Skeletal muscle cell (primary cell): Measurements from ENCODE around the gene SMG6.
"Not testable (repeated sequence)": the region's sequence is repeated elsewhere in the genome, so short reads cannot be mapped to it uniquely, and the experiment has no call there.

Experiments used
- DNase-seq: peaks from one replicate; pipeline ENCODE4 v3.0.0-alpha.2; 2010; ENCODE audit warnings: low read depth
- H3K4me3 ChIP-seq: 2 replicates; pipeline ENCODE4 v1.5.1; 2011; ENCODE audit warnings: low read depth, mild to moderate bottlenecking, control low read depth, low read length, moderate library complexity

Gene SMG6

GRCh38 chr17:2213291-2213960 lies 90.2 kb downstream of the SMG6 start:
- peak overlapping the region; percentile 37 for H3K4me3 ChIP-seq
- no peak for DNase-seq

- H3K4me3 ChIP-seq = peak overlapping the region; percentile 37
Observed at GRCh38 chr17:2212400-2212981, 91.1 kb downstream of the SMG6 start.

GRCh38 chr17:2211661-2212399 lies 91.8 kb downstream of the SMG6 start:
- no peak overlapping the region for H3K4me3 ChIP-seq
- DNase-seq = no peak

More at GRCh38 chr17:2212400-2212981, 91.1 kb downstream of the SMG6 start:
- no peak for DNase-seq

GRCh38 chr17:2210726-2211125 lies 92.9 kb downstream of the SMG6 start:
- no peak for DNase-seq
- no peak overlapping the region for H3K4me3 ChIP-seq

- no peak for DNase-seq
- H3K4me3 ChIP-seq = no peak overlapping the region
Observed at GRCh38 chr17:2207815-2208515, 95.6 kb downstream of the SMG6 start.

- no peak overlapping the region for H3K4me3 ChIP-seq
- no peak for DNase-seq
Observed at GRCh38 chr17:2204393-2204792, 99.2 kb downstream of the SMG6 start.

GRCh38 chr17:2203818-2204217 lies 99.8 kb downstream of the SMG6 start:
- no peak for DNase-seq
- no peak overlapping the region for H3K4me3 ChIP-seq

- no peak overlapping the region for H3K4me3 ChIP-seq
- DNase-seq = no peak
Observed at GRCh38 chr17:2202996-2203575, 100.5 kb downstream of the SMG6 start.

GRCh38 chr17:2202302-2202995 lies 101.1 kb downstream of the SMG6 start:
- no peak overlapping the region for H3K4me3 ChIP-seq
- DNase-seq = no peak

GRCh38 chr17:2199386-2199785 lies 104.2 kb downstream of the SMG6 start:
- DNase-seq, H3K4me3 ChIP-seq: not testable (repeated sequence)

GRCh38 chr17:2198927-2199326 lies 104.7 kb downstream of the SMG6 start:
- peak; percentile 74 for DNase-seq

GRCh38 chr17:2197271-2197670 lies 106.3 kb downstream of the SMG6 start:
- H3K4me3 ChIP-seq = no peak overlapping the region
- DNase-seq = no peak

More at GRCh38 chr17:2198927-2199326, 104.7 kb downstream of the SMG6 start:
- no peak overlapping the region for H3K4me3 ChIP-seq

GRCh38 chr17:2195729-2196128 lies 107.9 kb downstream of the SMG6 start:
- no peak for DNase-seq

GRCh38 chr17:2194889-2195335 lies 108.7 kb downstream of the SMG6 start:
- DNase-seq = no peak

More at GRCh38 chr17:2195729-2196128, 107.9 kb downstream of the SMG6 start:
- no peak overlapping the region for H3K4me3 ChIP-seq

GRCh38 chr17:2192367-2193057 lies 111.1 kb downstream of the SMG6 start:
- H3K4me3 ChIP-seq = no peak overlapping the region
- peak; percentile 92 for DNase-seq

More at GRCh38 chr17:2194889-2195335, 108.7 kb downstream of the SMG6 start:
- H3K4me3 ChIP-seq = no peak overlapping the region

- no peak overlapping the region for H3K4me3 ChIP-seq
- no peak for DNase-seq
Observed at GRCh38 chr17:2191785-2192184, 111.8 kb downstream of the SMG6 start.

GRCh38 chr17:2191227-2191626 lies 112.4 kb downstream of the SMG6 start:
- H3K4me3 ChIP-seq = no peak overlapping the region
- no peak for DNase-seq

- no peak for DNase-seq
Observed at GRCh38 chr17:2190014-2190413, 113.6 kb downstream of the SMG6 start.

More at GRCh38 chr17:2190014-2190413, 113.6 kb downstream of the SMG6 start:
- H3K4me3 ChIP-seq = no peak overlapping the region
